Posterior cingulate gyrus (tissue), 11 donors: ENCODE results near the gene NCAN.

Source experiments
- DNase-seq, 10 donors: peaks; one replicate each; pipeline versions ENCODE4 v3.0.0 to v3.0.0-alpha.2; 2020 to 2021; ENCODE audit warnings: mixed read lengths in 3 of 10
- intact Hi-C: fragments of 100-400 bp; cut with DNase I; formaldehyde crosslinking; loops from one replicate; pipeline ENCODE4 v1.15.1; 2023

Gene NCAN

DNA sequence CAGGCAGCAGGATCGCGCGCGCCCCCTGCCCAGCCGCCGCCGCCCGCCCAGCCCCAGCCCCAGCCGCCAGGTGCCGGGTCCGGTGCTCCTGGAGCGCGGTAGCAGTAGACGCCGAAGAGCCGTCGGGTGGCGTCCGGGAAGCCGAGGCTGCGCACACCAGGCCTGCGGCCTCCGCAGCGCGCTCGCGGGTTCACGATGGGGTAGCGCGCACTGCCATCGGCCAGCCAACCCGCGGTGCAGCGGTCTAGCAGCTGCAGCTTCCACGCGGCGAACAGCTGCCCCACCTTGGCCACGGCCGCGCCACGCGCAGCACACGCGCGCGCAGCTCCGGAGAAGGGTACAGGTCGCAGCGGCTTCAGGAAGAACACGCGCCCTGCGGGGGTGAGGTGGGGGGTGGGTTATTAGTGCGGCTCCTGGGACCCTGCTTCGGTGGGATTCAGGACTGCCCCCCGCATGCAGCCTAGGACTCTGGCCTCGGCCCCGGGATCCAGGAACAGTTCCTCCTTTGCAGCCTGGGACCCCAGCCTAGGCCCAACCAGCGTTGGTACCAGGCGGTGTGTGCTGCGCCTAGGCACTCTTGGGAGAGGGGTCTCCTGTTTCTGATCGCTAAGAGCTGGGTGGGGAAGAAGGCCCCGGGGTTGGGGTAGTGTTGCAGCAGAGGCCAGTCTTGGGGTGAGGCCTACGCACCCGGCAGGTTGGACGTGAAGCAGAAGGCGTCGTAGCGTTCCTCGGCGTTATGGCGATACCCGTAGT lies 46.3 kb downstream of the NCAN start:
- no peak for DNase-seq
- intact Hi-C loops, result no loop called here

DNA sequence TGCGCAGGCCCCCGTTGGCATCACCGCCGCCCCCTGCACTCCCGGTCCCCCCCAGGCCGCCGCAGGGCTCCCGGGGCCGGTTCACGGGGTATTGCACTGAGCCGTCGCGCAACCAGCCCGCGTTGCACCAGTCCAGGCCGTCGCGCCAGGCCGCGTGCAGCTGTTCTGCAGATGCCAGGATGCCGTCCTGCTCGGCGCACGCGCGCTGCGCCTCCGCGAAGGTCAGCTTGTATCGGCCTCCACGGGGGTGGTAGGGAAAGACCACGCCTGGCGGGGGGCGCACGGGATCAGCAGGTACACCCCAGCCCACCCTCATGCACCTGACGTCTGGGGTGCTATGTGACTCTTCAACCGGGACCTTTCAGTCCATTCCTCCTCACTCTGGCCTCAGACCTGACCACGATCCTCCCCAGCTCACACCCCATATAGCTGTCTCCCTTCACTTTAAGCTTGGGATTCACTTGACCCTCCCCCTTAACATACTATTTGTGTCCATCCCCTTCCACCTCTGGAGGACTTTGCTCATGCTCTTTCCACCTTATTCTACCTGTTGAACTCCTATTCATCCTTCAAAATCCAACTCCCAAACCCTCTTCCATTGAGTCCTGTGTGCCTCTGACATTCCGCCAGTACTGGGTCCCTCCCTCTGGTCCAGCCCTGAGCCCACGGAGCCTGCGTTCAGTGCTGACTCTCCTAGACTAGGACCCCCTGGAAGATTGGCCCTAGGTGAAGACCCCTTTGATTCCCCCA lies 47.0 kb downstream of the NCAN start:
- peak in 1 of 10 donors; percentile 51 for DNase-seq
- intact Hi-C loops, result no loop called here

- intact Hi-C loops, result no loop called here
- DNase-seq, result peak in 8 of 10 donors; percentile 55 to 94 (median 70)
These were observed 48.0 kb downstream of the NCAN start for GRCh38 chr19:19259741-19260140.

DNA sequence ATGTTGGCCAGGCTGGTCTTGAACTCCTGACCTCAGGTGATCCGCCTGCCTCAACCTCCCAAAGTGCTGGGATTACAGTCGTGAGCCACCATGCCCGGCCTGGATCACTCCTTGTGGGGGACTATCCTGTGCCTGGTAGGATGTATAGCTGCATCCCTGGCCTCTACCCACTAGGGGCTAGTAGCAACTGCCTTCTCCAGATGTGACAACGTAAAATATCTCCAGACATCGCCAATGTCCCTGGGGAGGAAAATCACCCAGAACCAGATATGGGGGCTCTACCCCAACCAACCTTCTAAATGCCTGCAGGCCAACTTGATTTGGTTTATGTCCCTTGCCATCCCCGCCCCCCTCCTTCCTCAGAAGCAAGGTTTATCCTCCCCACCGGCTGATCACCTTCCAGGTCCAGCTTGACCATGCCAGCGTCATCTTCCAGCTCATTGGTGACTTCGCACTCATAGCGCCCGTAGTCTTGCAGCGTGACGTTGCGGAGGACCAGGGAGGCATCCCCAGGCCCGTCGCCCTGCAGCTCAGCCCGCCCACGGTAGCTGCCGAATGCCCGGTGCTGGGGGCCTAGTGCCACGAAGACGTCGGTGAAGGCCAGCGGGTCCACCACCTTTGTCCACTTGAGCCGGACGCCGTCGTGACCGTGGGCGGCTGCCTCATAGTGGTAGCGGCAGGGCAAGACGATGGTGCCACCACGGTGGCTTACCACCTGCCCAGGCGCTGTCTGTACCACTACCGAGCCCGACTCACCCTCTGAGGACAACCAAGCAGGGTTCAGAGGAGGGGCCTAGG lies 48.9 kb downstream of the NCAN start:
- DNase-seq, result peak in 2 of 10 donors; percentile 33 to 47
- intact Hi-C loops, result no loop called here

DNA sequence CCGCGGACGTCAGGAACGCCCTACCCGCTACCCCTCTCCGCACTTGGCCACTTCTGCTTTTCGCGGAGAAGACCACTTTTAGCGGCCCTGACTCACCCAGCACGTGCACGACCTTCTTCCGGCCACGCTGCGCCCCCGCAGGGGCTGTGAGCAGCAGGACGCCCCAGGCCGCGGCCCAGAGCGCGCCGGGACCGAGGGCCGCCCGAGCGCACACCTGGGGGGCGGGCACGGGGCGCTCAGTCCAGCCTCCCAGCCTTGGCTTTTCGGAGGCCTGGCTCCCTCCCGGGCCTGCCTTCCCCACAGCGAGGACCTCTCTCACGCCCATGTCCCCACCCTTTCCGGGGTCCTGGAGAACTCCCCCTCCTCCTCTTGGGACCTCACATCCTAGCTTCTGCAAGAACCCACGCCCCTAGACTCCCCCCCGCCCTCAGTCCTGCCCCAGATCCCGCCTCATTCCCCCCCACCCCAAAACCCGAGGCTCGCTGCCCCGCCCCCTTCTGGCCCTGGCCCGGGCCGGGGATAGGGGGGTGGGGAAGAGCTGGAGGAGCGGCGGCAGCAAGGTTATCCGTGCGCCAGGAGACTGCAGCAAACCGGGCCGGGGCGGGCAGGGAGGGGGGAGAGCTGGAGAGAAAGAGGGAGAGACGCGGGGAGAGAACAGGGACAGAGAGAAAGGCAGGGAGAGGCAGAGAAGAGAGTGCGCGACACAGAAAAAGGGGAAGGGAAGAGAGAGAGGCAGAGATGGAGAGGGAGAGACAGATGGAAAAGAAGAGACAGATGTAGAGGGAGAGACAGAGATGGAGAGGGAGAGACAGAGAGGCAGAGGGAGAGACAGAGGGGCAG lies 49.8 kb downstream of the NCAN start:
- DNase-seq, result peak in 5 of 10 donors; percentile 41 to 75 (median 52)
- intact Hi-C loops, result no loop called here

DNA sequence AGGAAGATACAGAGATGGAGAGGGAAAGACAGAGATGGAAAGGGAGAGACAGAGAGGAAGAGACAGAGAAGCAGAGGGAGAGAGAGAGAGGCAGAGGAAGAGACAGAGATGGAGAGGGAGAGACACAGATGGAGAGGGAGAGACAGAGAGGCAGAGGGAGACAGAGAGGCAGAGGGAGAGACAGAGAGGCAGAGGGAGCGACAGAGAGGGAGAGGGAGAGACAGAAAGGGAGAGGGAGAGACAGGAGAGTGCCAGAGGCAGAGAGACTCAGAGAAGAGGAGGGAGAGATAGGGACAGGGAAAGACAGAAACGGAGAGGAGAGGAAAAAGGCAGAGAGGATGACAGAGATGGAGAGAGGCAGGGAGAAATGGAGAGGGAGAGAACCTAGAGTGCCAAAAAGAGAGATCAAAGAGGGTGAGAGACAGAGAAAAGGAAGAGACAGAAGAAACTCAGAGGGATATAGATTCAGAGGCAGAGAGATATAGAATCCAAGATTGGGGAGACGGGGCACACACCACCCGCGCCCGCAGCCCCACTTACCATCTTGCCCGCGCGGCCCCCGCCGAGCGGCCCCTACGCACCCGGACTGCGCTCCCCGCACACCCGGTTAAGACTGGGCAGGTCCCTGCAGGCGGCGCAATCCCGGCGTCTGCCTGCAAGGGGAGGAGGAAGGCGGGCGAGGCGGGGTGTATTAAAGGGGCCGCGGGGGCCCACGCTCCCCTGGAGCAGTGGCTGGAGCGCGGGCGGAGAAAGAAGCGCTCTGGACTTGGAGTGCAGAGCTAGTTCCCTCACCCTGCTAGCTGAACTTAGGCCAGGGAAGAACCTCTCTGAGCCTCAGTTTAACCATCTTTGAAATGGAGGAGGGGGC lies 50.7 kb downstream of the NCAN start:
- intact Hi-C loops, result no loop called here
- peak in 6 of 10 donors; percentile 25 to 89 (median 64) for DNase-seq

DNA sequence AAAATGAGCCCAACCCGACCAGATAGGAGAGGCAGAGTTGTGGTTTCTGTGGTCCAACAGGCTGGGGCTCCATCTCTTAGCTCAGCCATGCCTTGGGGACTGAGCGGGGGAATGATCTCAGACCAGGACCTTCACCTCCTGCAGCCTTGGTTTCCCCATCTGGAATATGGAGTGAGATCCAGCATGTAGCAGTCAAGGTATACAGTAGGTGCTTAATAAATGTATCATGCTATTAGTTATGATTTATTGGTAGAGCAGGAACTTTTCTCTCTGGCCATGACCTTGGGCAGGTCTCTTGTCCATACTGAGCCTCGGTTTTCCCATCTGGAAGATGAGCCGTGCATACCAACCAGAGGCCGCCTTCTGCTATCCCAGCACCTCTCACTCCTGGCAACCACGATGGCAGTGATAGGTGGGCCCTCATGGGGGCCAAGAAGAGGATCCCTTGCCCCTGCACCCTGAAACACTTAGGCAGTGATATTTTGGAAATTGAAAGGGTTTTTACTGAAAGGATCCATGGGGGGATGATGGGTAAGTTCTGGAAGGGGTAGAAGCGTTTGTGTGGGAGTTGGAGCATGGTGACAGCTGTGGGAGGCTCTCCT lies 52.2 kb downstream of the NCAN start:
- DNase-seq, result no peak
- intact Hi-C loops, result no loop called here

DNA sequence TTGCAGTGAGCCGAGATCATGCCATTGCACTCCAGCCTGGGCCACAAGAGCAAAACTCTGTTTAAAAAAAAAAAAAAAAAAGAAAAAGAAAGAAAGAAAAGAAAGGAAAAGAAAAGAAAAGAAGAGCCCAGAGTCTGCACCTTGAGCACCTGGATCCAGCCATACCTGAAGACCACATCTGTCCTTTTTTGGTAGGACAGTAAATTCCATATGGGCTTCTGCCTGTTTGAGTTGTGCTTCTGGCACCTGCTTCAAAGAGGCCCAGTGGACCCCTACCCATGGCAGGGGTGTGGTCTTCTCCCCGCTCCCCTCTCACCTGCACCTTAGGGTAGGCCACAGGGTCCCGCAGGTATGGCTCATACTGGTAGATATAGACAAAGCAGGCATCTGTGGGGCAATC lies 55.5 kb downstream of the NCAN start:
- no peak for DNase-seq
- intact Hi-C loops, result no loop called here

DNA sequence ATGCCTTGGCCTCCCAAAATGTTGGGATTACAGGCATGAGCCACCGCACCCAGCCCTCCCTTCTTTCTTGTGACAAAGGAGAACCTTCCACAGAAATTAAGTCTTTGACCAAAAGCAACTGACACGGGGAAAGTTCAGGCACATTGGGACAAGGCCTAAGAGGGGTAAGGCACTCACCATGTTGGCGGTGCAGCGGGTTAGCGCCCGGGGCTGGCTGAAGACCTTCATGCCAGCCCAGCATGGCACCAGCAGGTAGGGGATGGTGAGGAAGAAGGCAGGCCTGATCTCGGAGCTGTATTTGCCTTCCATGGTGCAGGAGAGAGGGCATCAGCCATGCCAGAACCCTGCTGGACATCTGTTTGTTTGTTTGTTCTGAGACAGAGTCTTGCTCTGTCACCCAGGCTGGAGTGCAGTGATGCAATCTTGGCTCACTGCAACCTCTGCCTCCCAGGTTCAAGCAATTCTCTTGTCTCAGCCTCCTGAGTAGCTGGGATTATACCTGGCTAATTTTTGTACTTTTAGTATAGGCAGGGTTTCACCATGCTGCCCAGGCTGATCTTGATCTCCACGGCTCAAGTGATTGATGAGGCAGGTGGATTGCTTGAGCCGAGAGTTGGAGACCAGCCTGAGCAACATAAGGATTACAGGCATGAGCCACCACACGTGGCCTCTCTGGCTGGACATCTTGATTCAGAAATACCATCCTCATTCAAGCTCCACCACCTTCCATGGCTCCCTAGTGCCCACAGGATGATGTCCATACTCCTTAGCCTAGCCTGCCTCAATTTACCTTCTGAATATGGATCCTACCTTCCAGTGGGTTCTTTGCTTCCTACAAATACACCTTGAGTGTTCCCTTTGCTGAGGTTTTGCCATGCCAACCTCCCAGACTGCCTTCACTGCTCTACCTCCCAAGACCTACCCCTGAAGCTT lies 57.0 kb downstream of the NCAN start:
- peak in 2 of 10 donors; percentile 3 to 19 for DNase-seq
- intact Hi-C loops, result no loop called here

DNA sequence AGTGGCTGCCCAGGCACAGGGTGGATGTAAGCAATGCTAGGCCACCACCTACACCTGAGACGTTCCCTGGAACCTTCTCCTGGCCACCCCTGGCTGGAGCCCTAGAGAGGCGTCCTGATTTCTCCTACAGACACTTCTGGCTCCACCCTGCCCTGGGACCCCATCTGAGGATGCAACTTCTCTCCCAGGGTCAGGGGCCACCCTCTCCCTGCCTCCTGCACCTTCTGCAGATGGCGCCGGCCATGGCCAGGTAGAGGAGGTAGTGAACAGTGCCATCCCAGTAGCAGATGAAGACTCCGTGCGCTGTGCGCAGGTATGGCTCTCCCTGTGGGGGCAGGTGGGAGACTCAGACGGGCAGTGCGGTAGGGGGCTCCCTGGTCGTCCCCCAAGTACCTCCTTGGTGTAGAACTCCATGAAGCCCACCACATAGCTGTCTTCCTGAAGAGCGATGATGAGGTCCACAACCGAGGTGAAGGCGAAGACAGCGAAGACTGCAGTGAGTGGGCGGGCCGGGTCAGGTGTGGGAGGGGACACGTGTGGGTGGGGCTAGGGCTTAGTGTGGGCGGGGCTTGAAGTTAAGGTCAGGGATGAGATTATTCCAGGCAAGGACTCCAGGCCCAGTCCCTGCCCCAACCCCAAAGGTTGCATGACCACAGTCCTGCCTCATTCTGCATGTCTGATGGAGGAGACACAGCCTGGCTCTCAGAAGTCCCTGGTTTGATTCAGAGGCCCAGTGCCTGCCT lies 58.4 kb downstream of the NCAN start:
- intact Hi-C loops, result no loop called here
- DNase-seq, result peak in 2 of 10 donors; percentile 59 to 73

DNA sequence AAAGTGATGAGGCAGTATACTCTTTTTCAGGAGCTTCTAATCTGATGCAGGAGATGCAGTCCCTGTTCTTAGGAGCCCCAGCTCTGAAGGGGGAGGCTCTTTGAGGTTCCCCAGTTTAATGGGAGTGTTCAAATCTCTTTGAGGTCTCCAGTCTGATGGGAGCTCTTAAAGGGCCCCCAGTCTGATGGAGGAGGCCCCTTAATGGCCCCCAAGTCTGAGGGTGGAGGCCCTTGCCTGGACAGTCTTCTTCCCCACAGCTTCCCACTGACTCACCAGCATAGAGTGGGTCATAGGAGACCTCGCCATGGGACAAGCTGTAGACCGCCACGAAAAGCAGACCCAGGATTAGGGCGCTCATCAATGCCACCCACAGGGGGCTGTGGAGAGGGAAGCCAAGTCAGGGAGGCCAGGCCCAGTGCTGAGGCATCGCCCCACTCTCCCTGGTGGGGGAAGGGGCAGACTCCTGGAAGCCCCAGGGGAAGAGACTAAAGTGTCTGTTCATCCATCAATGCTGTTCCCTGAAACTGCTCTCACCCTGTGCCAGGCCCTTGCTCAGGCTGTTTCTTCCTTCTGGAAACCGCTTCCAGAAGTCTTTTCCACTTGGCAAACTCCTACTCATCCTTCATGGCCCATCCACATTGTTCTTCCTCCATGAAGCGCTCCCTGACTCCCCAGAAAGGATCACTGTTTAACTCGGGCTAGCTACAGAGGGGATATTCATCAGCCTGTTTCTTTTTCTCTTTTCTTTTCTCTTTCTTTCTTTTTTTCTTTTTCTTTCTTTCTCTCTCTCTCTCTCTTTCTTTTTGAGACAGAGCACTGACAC lies 59.2 kb downstream of the NCAN start:
- DNase-seq, result peak in 2 of 10 donors; percentile 16 to 75
- intact Hi-C loops, result no loop called here

DNA sequence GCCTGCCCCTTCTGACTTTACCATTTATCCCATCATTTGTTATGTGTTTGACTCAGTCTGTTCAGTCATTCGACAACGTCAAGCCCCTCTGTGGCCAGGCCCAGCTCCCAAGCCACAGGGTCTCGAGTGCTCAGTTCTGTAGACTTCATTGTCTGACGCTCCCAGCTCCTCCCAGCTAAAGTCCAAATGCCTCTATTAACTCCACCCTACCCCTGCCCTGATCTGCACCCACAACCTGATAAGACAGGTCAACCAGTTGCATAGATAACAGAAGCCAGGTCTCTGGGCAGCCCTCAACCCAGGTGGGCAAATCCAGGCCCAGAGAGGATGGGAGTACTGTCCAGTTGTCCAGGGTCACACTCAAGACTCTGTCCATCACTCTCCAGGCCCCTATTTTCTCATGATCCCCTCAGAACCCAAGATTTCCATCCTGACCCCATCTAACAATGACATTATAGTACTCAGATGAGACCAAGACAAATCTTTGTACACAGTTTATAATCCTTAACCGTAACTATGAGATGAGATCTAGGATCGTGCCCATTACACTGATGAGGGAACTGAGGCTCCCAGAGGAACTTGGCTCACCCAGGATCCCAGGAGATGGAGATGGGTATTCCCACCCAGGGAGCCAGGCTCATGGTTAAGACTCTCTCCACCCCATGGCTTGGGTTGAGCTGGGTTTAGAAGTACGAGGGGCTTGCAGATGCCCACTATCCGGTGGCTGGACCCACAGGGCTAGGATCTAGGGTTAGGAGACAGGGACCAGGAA lies 60.3 kb downstream of the NCAN start:
- peak in 2 of 10 donors; percentile 13 to 41 for DNase-seq
- intact Hi-C loops, result no loop called here

DNA sequence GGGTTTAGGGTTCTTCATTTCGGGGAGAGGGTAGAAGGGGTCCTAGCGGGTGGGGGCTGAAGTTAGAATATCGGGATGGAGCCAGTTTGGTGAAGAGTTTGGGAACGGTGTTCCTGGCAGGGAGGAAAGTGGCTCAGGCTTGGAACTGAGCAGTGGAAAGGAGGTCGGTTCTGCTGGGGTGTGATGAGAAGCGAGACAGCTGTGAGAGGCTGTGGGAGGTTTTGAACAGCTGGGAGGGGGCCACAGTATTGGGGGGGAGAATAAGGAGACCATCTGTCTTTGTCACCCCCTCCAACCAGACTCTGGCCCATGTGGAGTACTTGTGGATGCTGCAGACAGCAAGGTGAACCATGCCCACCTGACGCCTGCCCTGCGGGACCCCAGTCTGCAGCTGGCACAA lies 62.4 kb downstream of the NCAN start:
- DNase-seq, result peak in 2 of 10 donors; percentile 57 to 70
- intact Hi-C loops, result no loop called here

GRCh38 chr19:19274716-19275565 lies 63.2 kb downstream of the NCAN start:
- intact Hi-C loops, result no loop called here
- peak in 2 of 10 donors; percentile 61 to 77 for DNase-seq
